GM23338 (cell line): ENCODE measurements around the gene SLC37A1. TPM values are rescaled to one million over a fixed set of nuclear protein-coding genes. Genes with fewer than 3 reads are reported as not detected.

Experiments used
- ATAC-seq: fragments of 200-7000 bp; cut with Tn5 transposase; 3 replicates; pipeline ENCODE4 v1.9.1; 2020
- DNase-seq: peaks from one replicate; pipeline ENCODE4 v3.0.0-alpha.2; 2015; ENCODE audit warnings: low spot score
- H2AFZ ChIP-seq: fragments of 200-600 bp; sonication (generic); 2 replicates; pipeline ENCODE4 v1.8.0; 2016; ENCODE audit warnings: antibody characterized with exemption, mild to moderate bottlenecking, moderate library complexity
- H3F3A ChIP-seq: fragments of 200-600 bp; sonication (generic); replicated peaks from 2 replicates; pipeline ENCODE4 v1.8.0; 2017; ENCODE audit warnings: antibody characterized with exemption, mixed run types, low read depth
- H3K27ac ChIP-seq: fragments of 200-600 bp; sonication (generic); 2 replicates; pipeline ENCODE4 v1.6.1; 2016; ENCODE audit warnings: low read depth
- H3K27me3 ChIP-seq: fragments of 200-600 bp; sonication (generic); 2 replicates; pipeline ENCODE4 v1.8.0; 2016; ENCODE audit warnings: mild to moderate bottlenecking, mixed run types, moderate library complexity; ENCODE audit not compliant: insufficient read depth
- H3K36me3 ChIP-seq: fragments of 200-600 bp; sonication (generic); 2 replicates; pipeline ENCODE4 v1.8.0; 2016; ENCODE audit warnings: mild to moderate bottlenecking; ENCODE audit not compliant: insufficient read depth
- H3K4me1 ChIP-seq: fragments of 200-600 bp; sonication (generic); 2 replicates; pipeline ENCODE4 v1.8.0; 2016; ENCODE audit warnings: mild to moderate bottlenecking, moderate library complexity; ENCODE audit not compliant: insufficient read depth
- H3K4me2 ChIP-seq: fragments of 200-600 bp; sonication (generic); 2 replicates; pipeline ENCODE4 v1.7.1; 2017; ENCODE audit warnings: mixed run types
- H3K4me3 ChIP-seq: fragments of 200-600 bp; sonication (generic); 2 replicates; pipeline ENCODE4 v1.6.1; 2016; ENCODE audit warnings: mixed run types
- H3K79me2 ChIP-seq: fragments of 200-600 bp; sonication (generic); replicated peaks from 2 replicates; pipeline ENCODE4 v1.8.0; 2017; ENCODE audit warnings: mild to moderate bottlenecking; ENCODE audit not compliant: insufficient read depth
- H3K9me2 ChIP-seq: fragments of 200-600 bp; sonication (generic); 2 replicates; pipeline ENCODE4 v1.8.0; 2017; ENCODE audit not compliant: insufficient read depth
- H4K20me1 ChIP-seq: fragments of 200-600 bp; sonication (generic); replicated peaks from 2 replicates; pipeline ENCODE4 v1.8.0; 2017; ENCODE audit warnings: mild to moderate bottlenecking; ENCODE audit not compliant: insufficient read depth
- H3K27ac Mint-ChIP-seq: 2 replicates; pipeline ENCODE4 v1.8.0; 2020; ENCODE audit warnings: inconsistent platforms, mild to moderate bottlenecking, moderate library complexity, mixed read lengths
- H3K27me3 Mint-ChIP-seq: 3 replicates; pipeline ENCODE4 v1.8.0; 2022; ENCODE audit warnings: low read depth, mild to moderate bottlenecking, moderate library complexity, mixed read lengths, inconsistent platforms; ENCODE audit not compliant: insufficient read depth, poor library complexity
- H3K36me3 Mint-ChIP-seq: 3 replicates; pipeline ENCODE4 v1.8.0; 2021; ENCODE audit warnings: low read depth, mild to moderate bottlenecking, inconsistent platforms, moderate library complexity, mixed read lengths
- H3K4me1 Mint-ChIP-seq: 3 replicates; pipeline ENCODE4 v1.8.0; 2020; ENCODE audit warnings: mild to moderate bottlenecking, inconsistent platforms, mixed read lengths
- H3K4me3 Mint-ChIP-seq: 3 replicates; pipeline ENCODE4 v1.8.0; 2021; ENCODE audit warnings: moderate library complexity, mild to moderate bottlenecking, inconsistent platforms, mixed read lengths
- H3K9me3 Mint-ChIP-seq: 3 replicates; pipeline ENCODE4 v1.8.0; 2020; ENCODE audit warnings: moderate library complexity, mild to moderate bottlenecking, inconsistent platforms, mixed read lengths
- CREB1 ChIP-seq: fragments of 250-450 bp; sonication (Bioruptor Pico); IDR thresholded peaks from 2 replicates; pipeline ENCODE4 v1.5.0; 2020; ENCODE audit warnings: low read depth, mild to moderate bottlenecking, moderate library complexity
- EZH2 ChIP-seq: fragments of 200-600 bp; sonication (generic); IDR thresholded peaks from one replicate; pipeline ENCODE4 v1.8.0; 2017; ENCODE audit warnings: antibody characterized with exemption, mild to moderate bottlenecking, low read depth; ENCODE audit not compliant: unreplicated experiment
- EZH2phosphoT487 ChIP-seq: fragments of 200-600 bp; sonication (generic); IDR thresholded peaks from one replicate; pipeline ENCODE4 v1.8.1; 2018; ENCODE audit warnings: antibody characterized with exemption; ENCODE audit not compliant: unreplicated experiment
- JUNB ChIP-seq: IDR thresholded peaks from one replicate; pipeline ENCODE4 v1.6.1; 2016; ENCODE audit warnings: antibody characterized with exemption; ENCODE audit not compliant: unreplicated experiment
- NANOG ChIP-seq: IDR thresholded peaks from 2 replicates; pipeline ENCODE4 v1.6.1; 2016; ENCODE audit warnings: antibody characterized with exemption, borderline replicate concordance
- POLR2AphosphoS5 ChIP-seq: IDR thresholded peaks from 2 replicates; pipeline ENCODE4 v1.6.1; 2016; ENCODE audit warnings: antibody characterized with exemption, low read depth
- STAT1 ChIP-seq: IDR thresholded peaks from one replicate; pipeline ENCODE4 v1.6.1; 2016; ENCODE audit warnings: antibody characterized with exemption; ENCODE audit not compliant: unreplicated experiment
- ZNF114 ChIP-seq: fragments of 250-450 bp; sonication (Bioruptor Pico); IDR thresholded peaks from 2 replicates; pipeline ENCODE4 v1.5.0; 2020; ENCODE audit warnings: mild to moderate bottlenecking, moderate library complexity
- ZNF331 ChIP-seq: fragments of 250-450 bp; sonication (Bioruptor Pico); IDR thresholded peaks from 2 replicates; pipeline ENCODE4 v1.5.0; 2020; ENCODE audit warnings: low read depth, mild to moderate bottlenecking, moderate library complexity
- polyA plus RNA-seq: library from polyadenylated mRNA; unstranded; fragments of >200 nt; fragmentation: Nextera tagmentation; extraction: Ambion mirVana; gene quantifications from 2 replicates; pipeline ENCODE4 v1.2.1, GENCODE V29; 2016
- total RNA-seq: library from RNA; depleted of rRNA; stranded (reverse); fragments of >200 nt; shearing (Covaris generic); gene quantifications from 2 replicates; pipeline ENCODE4 v1.2.3, GENCODE V29; 2014
- TF ChIP-seq, protein P1 (sequence below), 2 experiments: fragments of 200-600 bp in 1 of 2; sonication (generic) in 1 of 2; conservative IDR thresholded peaks; 2 replicates each; pipeline versions ENCODE4 v1.5.1 to v1.6.1; 2016 to 2017; ENCODE audit warnings: antibody characterized with exemption in 2 of 2, low read depth in 2 of 2, mild to moderate bottlenecking in 2 of 2, moderate library complexity in 1 of 2
- TF ChIP-seq, protein P2 (sequence below): IDR thresholded peaks from one replicate; pipeline ENCODE4 v1.6.1; 2018; ENCODE audit warnings: antibody characterized with exemption; ENCODE audit not compliant: unreplicated experiment
- TF ChIP-seq, protein P3 (sequence below): IDR thresholded peaks from 2 replicates; pipeline ENCODE4 v1.6.1; 2016; ENCODE audit warnings: antibody characterized with exemption
- TF ChIP-seq, protein P4 (sequence below): fragments of 250-450 bp; sonication (Bioruptor Pico); IDR thresholded peaks from 2 replicates; pipeline ENCODE4 v1.5.0; 2020; ENCODE audit warnings: mild to moderate bottlenecking, moderate library complexity

The SLC37A1 gene
- total and polyA plus RNA-seq, 2 experiments from 2014 or later = 14.0 to 30.3 TPM

DNA sequence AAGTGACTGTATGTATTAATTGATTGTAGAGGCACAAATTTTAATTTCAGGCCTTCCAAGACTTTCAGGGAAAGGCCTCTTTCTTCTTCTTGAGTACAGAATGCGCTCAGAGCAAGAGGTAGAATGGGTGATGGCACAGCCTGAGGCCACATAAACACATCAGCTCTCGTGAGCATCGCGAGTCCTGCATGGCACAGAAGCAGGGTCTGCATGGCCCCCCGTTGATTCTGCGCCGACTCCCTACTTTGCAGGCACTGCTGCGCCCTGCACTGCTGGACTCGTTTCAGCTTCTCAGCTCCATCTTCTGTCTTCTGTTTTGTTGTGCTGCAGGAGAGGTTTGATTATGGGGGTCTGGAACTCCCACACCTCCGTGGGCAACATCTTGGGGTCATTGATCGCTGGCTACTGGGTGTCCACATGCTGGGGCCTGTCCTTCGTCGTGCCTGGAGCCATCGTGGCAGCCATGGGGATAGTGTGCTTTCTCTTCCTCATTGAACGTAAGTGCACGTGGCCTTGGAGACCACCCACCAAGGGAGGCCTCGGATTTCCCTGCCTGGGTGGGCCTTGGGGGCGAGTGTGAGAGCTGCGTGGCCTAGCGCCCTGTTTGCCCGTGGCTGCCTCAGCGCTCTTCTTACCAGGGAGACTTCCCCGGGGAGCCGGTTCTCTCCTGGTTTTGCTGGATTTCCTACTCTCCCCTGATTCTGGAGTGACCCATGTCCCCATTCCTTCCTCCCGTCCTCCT is 29.6 kb downstream of the SLC37A1 start:
- Mint-ChIP-seq H3K27me3 (peaks cover 4% of the 10 kb centered on the region), H3K27ac (0 out of 2 replicates have a peak overlapping the region, but pooled peaks have one; percentile 54), H3K36me3 (peaks cover 51% of the 10 kb centered on the region), H3K4me3 (no peak overlapping the region), H3K4me1 (peaks cover 6% of the 10 kb centered on the region), H3K9me3 (no peaks in the 10 kb centered on the region)
- Histone ChIP-seq H3K4me1 (no peaks in the 10 kb centered on the region), H3K9me2 (no peaks in the 10 kb centered on the region), H3F3A (no peaks in the 10 kb centered on the region), H3K4me2 (no peak overlapping the region), H3K4me3 (no peak overlapping the region), H3K27ac (no peak overlapping the region), H3K36me3 (peaks cover 3% of the 10 kb centered on the region), H3K79me2 (no peaks in the 10 kb centered on the region), H3K27me3 (no peaks in the 10 kb centered on the region), H4K20me1 (peaks cover 8% of the 10 kb centered on the region; the same call in 1 of the 2 replicates), H2AFZ (no peak overlapping the region)
- TF ChIP-seq CREB1 (CRISPR knock-in tag) (no peak), EZH2 (no peak), JUNB (no peak), NANOG (no peak), ZNF114 (CRISPR knock-in tag) (no peak), POLR2AphosphoS5 (no peak), EZH2phosphoT487 (no peak), STAT1 (no peak), ZNF331 (CRISPR knock-in tag) (no peak)
- TF ChIP-seq, protein P1, sequence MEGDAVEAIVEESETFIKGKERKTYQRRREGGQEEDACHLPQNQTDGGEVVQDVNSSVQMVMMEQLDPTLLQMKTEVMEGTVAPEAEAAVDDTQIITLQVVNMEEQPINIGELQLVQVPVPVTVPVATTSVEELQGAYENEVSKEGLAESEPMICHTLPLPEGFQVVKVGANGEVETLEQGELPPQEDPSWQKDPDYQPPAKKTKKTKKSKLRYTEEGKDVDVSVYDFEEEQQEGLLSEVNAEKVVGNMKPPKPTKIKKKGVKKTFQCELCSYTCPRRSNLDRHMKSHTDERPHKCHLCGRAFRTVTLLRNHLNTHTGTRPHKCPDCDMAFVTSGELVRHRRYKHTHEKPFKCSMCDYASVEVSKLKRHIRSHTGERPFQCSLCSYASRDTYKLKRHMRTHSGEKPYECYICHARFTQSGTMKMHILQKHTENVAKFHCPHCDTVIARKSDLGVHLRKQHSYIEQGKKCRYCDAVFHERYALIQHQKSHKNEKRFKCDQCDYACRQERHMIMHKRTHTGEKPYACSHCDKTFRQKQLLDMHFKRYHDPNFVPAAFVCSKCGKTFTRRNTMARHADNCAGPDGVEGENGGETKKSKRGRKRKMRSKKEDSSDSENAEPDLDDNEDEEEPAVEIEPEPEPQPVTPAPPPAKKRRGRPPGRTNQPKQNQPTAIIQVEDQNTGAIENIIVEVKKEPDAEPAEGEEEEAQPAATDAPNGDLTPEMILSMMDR (conservative IDR thresholded peaks at IDR 0.05; ENCODE audit: low read depth in 2 of 2) = no peak
- TF ChIP-seq, protein P2, sequence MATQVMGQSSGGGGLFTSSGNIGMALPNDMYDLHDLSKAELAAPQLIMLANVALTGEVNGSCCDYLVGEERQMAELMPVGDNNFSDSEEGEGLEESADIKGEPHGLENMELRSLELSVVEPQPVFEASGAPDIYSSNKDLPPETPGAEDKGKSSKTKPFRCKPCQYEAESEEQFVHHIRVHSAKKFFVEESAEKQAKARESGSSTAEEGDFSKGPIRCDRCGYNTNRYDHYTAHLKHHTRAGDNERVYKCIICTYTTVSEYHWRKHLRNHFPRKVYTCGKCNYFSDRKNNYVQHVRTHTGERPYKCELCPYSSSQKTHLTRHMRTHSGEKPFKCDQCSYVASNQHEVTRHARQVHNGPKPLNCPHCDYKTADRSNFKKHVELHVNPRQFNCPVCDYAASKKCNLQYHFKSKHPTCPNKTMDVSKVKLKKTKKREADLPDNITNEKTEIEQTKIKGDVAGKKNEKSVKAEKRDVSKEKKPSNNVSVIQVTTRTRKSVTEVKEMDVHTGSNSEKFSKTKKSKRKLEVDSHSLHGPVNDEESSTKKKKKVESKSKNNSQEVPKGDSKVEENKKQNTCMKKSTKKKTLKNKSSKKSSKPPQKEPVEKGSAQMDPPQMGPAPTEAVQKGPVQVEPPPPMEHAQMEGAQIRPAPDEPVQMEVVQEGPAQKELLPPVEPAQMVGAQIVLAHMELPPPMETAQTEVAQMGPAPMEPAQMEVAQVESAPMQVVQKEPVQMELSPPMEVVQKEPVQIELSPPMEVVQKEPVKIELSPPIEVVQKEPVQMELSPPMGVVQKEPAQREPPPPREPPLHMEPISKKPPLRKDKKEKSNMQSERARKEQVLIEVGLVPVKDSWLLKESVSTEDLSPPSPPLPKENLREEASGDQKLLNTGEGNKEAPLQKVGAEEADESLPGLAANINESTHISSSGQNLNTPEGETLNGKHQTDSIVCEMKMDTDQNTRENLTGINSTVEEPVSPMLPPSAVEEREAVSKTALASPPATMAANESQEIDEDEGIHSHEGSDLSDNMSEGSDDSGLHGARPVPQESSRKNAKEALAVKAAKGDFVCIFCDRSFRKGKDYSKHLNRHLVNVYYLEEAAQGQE = no peak
- TF ChIP-seq, protein P3, sequence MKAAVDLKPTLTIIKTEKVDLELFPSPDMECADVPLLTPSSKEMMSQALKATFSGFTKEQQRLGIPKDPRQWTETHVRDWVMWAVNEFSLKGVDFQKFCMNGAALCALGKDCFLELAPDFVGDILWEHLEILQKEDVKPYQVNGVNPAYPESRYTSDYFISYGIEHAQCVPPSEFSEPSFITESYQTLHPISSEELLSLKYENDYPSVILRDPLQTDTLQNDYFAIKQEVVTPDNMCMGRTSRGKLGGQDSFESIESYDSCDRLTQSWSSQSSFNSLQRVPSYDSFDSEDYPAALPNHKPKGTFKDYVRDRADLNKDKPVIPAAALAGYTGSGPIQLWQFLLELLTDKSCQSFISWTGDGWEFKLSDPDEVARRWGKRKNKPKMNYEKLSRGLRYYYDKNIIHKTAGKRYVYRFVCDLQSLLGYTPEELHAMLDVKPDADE = no peak
- TF ChIP-seq, protein P4, sequence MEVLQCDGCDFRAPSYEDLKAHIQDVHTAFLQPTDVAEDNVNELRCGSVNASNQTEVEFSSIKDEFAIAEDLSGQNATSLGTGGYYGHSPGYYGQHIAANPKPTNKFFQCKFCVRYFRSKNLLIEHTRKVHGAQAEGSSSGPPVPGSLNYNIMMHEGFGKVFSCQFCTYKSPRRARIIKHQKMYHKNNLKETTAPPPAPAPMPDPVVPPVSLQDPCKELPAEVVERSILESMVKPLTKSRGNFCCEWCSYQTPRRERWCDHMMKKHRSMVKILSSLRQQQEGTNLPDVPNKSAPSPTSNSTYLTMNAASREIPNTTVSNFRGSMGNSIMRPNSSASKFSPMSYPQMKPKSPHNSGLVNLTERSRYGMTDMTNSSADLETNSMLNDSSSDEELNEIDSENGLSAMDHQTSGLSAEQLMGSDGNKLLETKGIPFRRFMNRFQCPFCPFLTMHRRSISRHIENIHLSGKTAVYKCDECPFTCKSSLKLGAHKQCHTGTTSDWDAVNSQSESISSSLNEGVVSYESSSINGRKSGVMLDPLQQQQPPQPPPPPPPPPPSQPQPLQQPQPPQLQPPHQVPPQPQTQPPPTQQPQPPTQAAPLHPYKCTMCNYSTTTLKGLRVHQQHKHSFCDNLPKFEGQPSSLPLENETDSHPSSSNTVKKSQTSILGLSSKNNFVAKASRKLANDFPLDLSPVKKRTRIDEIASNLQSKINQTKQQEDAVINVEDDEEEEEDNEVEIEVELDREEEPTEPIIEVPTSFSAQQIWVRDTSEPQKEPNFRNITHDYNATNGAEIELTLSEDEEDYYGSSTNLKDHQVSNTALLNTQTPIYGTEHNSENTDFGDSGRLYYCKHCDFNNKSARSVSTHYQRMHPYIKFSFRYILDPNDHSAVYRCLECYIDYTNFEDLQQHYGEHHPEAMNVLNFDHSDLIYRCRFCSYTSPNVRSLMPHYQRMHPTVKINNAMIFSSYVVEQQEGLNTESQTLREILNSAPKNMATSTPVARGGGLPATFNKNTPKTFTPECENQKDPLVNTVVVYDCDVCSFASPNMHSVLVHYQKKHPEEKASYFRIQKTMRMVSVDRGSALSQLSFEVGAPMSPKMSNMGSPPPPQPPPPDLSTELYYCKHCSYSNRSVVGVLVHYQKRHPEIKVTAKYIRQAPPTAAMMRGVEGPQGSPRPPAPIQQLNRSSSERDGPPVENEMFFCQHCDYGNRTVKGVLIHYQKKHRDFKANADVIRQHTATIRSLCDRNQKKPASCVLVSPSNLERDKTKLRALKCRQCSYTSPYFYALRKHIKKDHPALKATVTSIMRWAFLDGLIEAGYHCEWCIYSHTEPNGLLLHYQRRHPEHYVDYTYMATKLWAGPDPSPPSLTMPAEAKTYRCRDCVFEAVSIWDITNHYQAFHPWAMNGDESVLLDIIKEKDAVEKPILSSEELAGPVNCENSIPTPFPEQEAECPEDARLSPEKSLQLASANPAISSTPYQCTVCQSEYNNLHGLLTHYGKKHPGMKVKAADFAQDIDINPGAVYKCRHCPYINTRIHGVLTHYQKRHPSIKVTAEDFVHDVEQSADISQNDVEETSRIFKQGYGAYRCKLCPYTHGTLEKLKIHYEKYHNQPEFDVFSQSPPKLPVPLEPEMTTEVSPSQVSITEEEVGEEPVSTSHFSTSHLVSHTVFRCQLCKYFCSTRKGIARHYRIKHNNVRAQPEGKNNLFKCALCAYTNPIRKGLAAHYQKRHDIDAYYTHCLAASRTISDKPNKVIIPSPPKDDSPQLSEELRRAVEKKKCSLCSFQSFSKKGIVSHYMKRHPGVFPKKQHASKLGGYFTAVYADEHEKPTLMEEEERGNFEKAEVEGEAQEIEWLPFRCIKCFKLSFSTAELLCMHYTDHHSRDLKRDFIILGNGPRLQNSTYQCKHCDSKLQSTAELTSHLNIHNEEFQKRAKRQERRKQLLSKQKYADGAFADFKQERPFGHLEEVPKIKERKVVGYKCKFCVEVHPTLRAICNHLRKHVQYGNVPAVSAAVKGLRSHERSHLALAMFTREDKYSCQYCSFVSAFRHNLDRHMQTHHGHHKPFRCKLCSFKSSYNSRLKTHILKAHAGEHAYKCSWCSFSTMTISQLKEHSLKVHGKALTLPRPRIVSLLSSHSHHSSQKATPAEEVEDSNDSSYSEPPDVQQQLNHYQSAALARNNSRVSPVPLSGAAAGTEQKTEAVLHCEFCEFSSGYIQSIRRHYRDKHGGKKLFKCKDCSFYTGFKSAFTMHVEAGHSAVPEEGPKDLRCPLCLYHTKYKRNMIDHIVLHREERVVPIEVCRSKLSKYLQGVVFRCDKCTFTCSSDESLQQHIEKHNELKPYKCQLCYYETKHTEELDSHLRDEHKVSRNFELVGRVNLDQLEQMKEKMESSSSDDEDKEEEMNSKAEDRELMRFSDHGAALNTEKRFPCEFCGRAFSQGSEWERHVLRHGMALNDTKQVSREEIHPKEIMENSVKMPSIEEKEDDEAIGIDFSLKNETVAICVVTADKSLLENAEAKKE (CRISPR knock-in tag) = no peak
- ATAC-seq = no peak
- no peak for DNase-seq
